Lung (tissue), 12 donors: ENCODE data around the gene PANK3. TPM values are rescaled to one million over a fixed set of nuclear protein-coding genes. Genes with fewer than 3 reads are reported as not detected.

ENCODE experiments used
- ATAC-seq: fragments of 200-7000 bp; cut with Tn5 transposase; one replicate; pipeline ENCODE4 v1.9.1; 2020; ENCODE audit warnings: moderate number of reproducible peaks; ENCODE audit not compliant: insufficient read depth, low FRiP score
- DNase-seq, 3 donors: peaks; one replicate each; pipeline ENCODE4 v3.0.0-alpha.2; 2013 to 2017
- H3K27ac ChIP-seq, 2 donors: one replicate each; pipeline ENCODE4 v1.5.1; 2013; ENCODE audit warnings: mild to moderate bottlenecking in 2 of 2, moderate library complexity in 2 of 2, control low read depth in 1 of 2, inconsistent platforms in 1 of 2, low read depth in 1 of 2, low read length in 1 of 2
- H3K27me3 ChIP-seq, 3 donors: one replicate each; pipeline ENCODE4 v1.5.1; 2013; ENCODE audit warnings: low read length in 2 of 3; ENCODE audit not compliant: control insufficient read depth in 3 of 3, insufficient read depth in 3 of 3
- H3K36me3 ChIP-seq, 4 donors: one replicate each; pipeline ENCODE4 v1.5.1; 2013; ENCODE audit warnings: low read length in 4 of 4, mild to moderate bottlenecking in 1 of 4, moderate library complexity in 1 of 4; ENCODE audit not compliant: control insufficient read depth in 4 of 4, insufficient read depth in 4 of 4
- H3K4me1 ChIP-seq, 5 donors: one replicate each; pipeline ENCODE4 v1.5.1; 2013; ENCODE audit warnings: low read length in 5 of 5, mild to moderate bottlenecking in 2 of 5, moderate library complexity in 1 of 5; ENCODE audit not compliant: control insufficient read depth in 5 of 5, insufficient read depth in 5 of 5
- H3K4me3 ChIP-seq: one replicate; pipeline ENCODE4 v1.5.1; 2013; ENCODE audit warnings: mild to moderate bottlenecking, control low read depth, moderate library complexity
- H3K9ac ChIP-seq, 2 donors: one replicate each; pipeline ENCODE4 v1.5.1; 2013; ENCODE audit warnings: low read length in 2 of 2, control low read depth in 1 of 2; ENCODE audit not compliant: insufficient read depth in 1 of 2
- H3K9me3 ChIP-seq, 4 donors: one replicate each; pipeline ENCODE4 v1.5.1; 2013; ENCODE audit warnings: low read length in 3 of 4, mild to moderate bottlenecking in 1 of 4, moderate library complexity in 1 of 4; ENCODE audit not compliant: control insufficient read depth in 4 of 4, insufficient read depth in 3 of 4
- CTCF ChIP-seq: IDR thresholded peaks from 2 replicates; pipeline ENCODE4 v1.5.1; 2012; ENCODE audit warnings: mild to moderate bottlenecking; ENCODE audit errors: control extremely low read depth, extremely low read depth
- WGBS, 2 donors: extraction: QIAGEN DNeasy Blood & Tissue Kit; methylation state at CpG; one replicate each; pipeline ENCODE4 v1.1.7; 2013; 5-methylcytosine and 5-hydroxymethylcytosine counted together
- polyA plus RNA-seq, 2 donors: library from polyadenylated mRNA; stranded (reverse); fragments of 200-250 nt; gene quantifications; one replicate each; pipeline ENCODE4 v1.2.1, GENCODE V29; 2013
- total RNA-seq, 2 donors: library from RNA; depleted of rRNA in 1 of 2; stranded (reverse); fragments of >200 nt in 1 of 2; gene quantifications; one replicate each; pipeline ENCODE4 v1.2.1, GENCODE V29; 2014 to 2021
- donor health status: control.
- donor health status: control.
- donor health status: Bipolar disorder and iron deficiency.
- donor health status: healthy.
- donor health status: DM: yes; HTN: yes; CAD: no.

PANK3 gene
- total and polyA plus RNA-seq, 4 donors, result 6.4 to 71.6 (median 30.9) TPM

- Histone ChIP-seq H3K9me3 (no peaks in the 10 kb centered on the region), H3K4me1 (peaks cover 0 to 7% (median 0%) of the 10 kb centered on the region in 5 donors), H3K4me3 (no peak overlapping the region), H3K27me3 (no peaks in the 10 kb centered on the region), H3K36me3 (peaks cover 9 to 33% (median 19%) of the 10 kb centered on the region in 4 donors), H3K27ac (no peak overlapping the region), H3K9ac (no peak overlapping the region)
- ATAC-seq (no peak), DNase-seq (no peak)
- TF ChIP-seq CTCF, result no peak
- 81 to 83% methylated on average over 2 of the region's 2 CpGs for WGBS, 2 donors
These were observed 16.9 kb downstream of the PANK3 start for GRCh38 chr5:168562279-168562678.

DNA sequence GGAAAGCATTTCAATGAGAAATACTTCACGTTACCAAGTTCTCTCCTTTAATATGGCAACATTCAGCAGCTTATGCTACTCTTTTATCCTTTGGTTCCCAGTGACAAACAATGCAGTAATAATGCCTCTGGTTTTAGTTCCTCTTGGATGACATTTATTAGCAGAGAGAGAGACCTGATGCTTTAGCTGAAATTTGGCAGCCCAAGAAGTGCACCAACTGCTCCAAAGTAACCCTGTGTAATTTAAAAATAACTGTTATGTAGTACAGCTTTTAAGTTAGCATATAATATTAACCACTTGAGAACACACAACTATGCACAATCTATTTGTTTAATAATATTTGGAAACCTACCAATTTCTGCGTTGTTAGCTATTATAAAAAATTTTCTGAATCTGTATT lies 21.8 kb downstream of the PANK3 start:
- H3K9ac ChIP-seq, result no peak overlapping the region
- no peaks in the 10 kb centered on the region for H3K27me3 ChIP-seq
- H3K4me3 ChIP-seq, result no peak overlapping the region
- H3K36me3 ChIP-seq, result peaks cover 17 to 43% (median 24%) of the 10 kb centered on the region in 4 donors
- WGBS, 2 donors, result 94% methylated on average over 2 of the region's 2 CpGs
- no peak overlapping the region for H3K27ac ChIP-seq
- H3K4me1 ChIP-seq, result peaks cover 0 to 12% (median 0%) of the 10 kb centered on the region in 5 donors
- no peaks in the 10 kb centered on the region for H3K9me3 ChIP-seq
- TF ChIP-seq CTCF, result no peak
- ATAC-seq (no peak), DNase-seq (no peak)

GRCh38 chr5:168553377-168554130 lies 25.6 kb downstream of the PANK3 start:
- DNase-seq (no peak), ATAC-seq (no peak)
- TF ChIP-seq CTCF, result no peak
- Histone ChIP-seq H3K9me3 (no peaks in the 10 kb centered on the region), H3K27me3 (no peaks in the 10 kb centered on the region), H3K4me3 (no peak overlapping the region), H3K27ac (peak overlapping the region in 1 of 2 donors; percentile 12), H3K4me1 (peaks cover 0 to 13% (median 0%) of the 10 kb centered on the region in 5 donors), H3K9ac (no peak overlapping the region), H3K36me3 (peaks cover 15 to 35% (median 20%) of the 10 kb centered on the region in 4 donors)
- WGBS, 2 donors, result 93 to 95% methylated on average over 2 of the region's 2 CpGs
